SK-N-SH (cell line): Measurements from ENCODE around the gene NFYA. TPM values are rescaled to one million over a fixed set of nuclear protein-coding genes. Genes with fewer than 3 reads are reported as not detected.

Source experiments
- CTCF ChIA-PET: fragments of 300-600, 350-600 bp; formaldehyde crosslinking; extraction: SDS; loops from one replicate; lab custom pipeline; 2021; lab: Yijun Ruan, JAX
- POLR2A ChIA-PET: fragments of 350-600 bp; sonication (Branson Sonifier 250); formaldehyde crosslinking; extraction: SDS; loops from one replicate; lab custom pipeline; 2020; ENCODE audit warnings: antibody characterized with exemption, inconsistent platforms; lab: Yijun Ruan, JAX
- DNase-seq: peaks from one replicate; pipeline ENCODE4 v3.0.0; 2012
- H2AFZ ChIP-seq: fragments of 200-600 bp; sonication (generic); 2 replicates; pipeline ENCODE4 v1.8.1; 2016; ENCODE audit warnings: antibody characterized with exemption, mild to moderate bottlenecking, low read depth
- H3F3A ChIP-seq: fragments of 200-600 bp; sonication (generic); replicated peaks from 2 replicates; pipeline ENCODE3; 2016; ENCODE audit warnings: antibody characterized with exemption, mild to moderate bottlenecking; ENCODE audit not compliant: insufficient read depth
- H3K27ac ChIP-seq, 2 experiments: fragments of 200-500 bp in 1 of 2; fragments of 200-600 bp in 1 of 2; sonication (Bioruptor generic) in 1 of 2; sonication (generic), shearing (Covaris generic) in 1 of 2; 2 replicates each; pipeline versions ENCODE4 v1.5.1 to v1.6.1; 2014 to 2016; ENCODE audit warnings: low read depth in 2 of 2, inconsistent platforms in 1 of 2, low read length in 1 of 2, mild to moderate bottlenecking in 1 of 2, mixed read lengths in 1 of 2
- H3K27me3 ChIP-seq: fragments of 200-600 bp; sonication (generic), shearing (Covaris generic); 2 replicates; pipeline ENCODE4 v1.6.1; 2016; ENCODE audit warnings: mixed run types; ENCODE audit not compliant: insufficient read depth
- H3K36me3 ChIP-seq, 2 experiments: fragments of 200-500 bp in 1 of 2; fragments of 200-600 bp in 1 of 2; sonication (Bioruptor generic) in 1 of 2; sonication (generic) in 1 of 2; replicated peaks in 1 of 2; 2 replicates each; pipeline versions ENCODE3 to v1.5.1; 2014 to 2016; ENCODE audit warnings: low read length in 1 of 2, mild to moderate bottlenecking in 1 of 2; ENCODE audit not compliant: insufficient read depth in 2 of 2, control insufficient read depth in 1 of 2
- H3K4me1 ChIP-seq, 2 experiments: fragments of 200-500 bp in 1 of 2; fragments of 200-600 bp in 1 of 2; sonication (Bioruptor generic) in 1 of 2; sonication (generic), shearing (Covaris generic) in 1 of 2; 2 replicates each; pipeline versions ENCODE4 v1.5.1 to v1.6.1; 2014 to 2016; ENCODE audit warnings: low read depth in 1 of 2, low read length in 1 of 2, mixed run types in 1 of 2; ENCODE audit not compliant: insufficient read depth in 2 of 2, control insufficient read depth in 1 of 2
- H3K4me2 ChIP-seq: fragments of 200-600 bp; sonication (generic), shearing (Covaris generic); 2 replicates; pipeline ENCODE4 v1.6.1; 2017; ENCODE audit warnings: mixed run types
- H3K4me3 ChIP-seq, 2 experiments: fragments of 200-500 bp in 1 of 2; fragments of 200-600 bp in 1 of 2; sonication (Bioruptor generic) in 1 of 2; sonication (generic), shearing (Covaris generic) in 1 of 2; 2 replicates each; pipeline versions ENCODE4 v1.5.1 to v1.8.1; 2014 to 2016; ENCODE audit warnings: low read depth in 2 of 2, inconsistent platforms in 1 of 2, low read length in 1 of 2, mild to moderate bottlenecking in 1 of 2, mixed read lengths in 1 of 2, moderate library complexity in 1 of 2
- H3K79me2 ChIP-seq: fragments of 200-600 bp; sonication (generic); 2 replicates; pipeline ENCODE4 v1.8.1; 2017; ENCODE audit warnings: mild to moderate bottlenecking; ENCODE audit not compliant: insufficient read depth
- H3K9ac ChIP-seq: fragments of 200-600 bp; sonication (generic); 2 replicates; pipeline ENCODE4 v1.6.1; 2017; ENCODE audit warnings: mixed run types
- H3K9me2 ChIP-seq: fragments of 200-600 bp; sonication (generic); 2 replicates; pipeline ENCODE4 v1.6.1; 2017; ENCODE audit warnings: mixed run types
- H3K9me3 ChIP-seq: fragments of 200-600 bp; sonication (generic); 2 replicates; pipeline ENCODE4 v1.6.1; 2017; ENCODE audit warnings: mixed run types, mild to moderate bottlenecking, moderate library complexity
- H4K20me1 ChIP-seq: fragments of 200-600 bp; sonication (generic); 2 replicates; pipeline ENCODE4 v1.6.1; 2017; ENCODE audit warnings: mild to moderate bottlenecking, mixed run types; ENCODE audit not compliant: insufficient read depth
- GABPA ChIP-seq: IDR thresholded peaks from 2 replicates; pipeline ENCODE4 v1.4.0; 2012; ENCODE audit warnings: low read depth, mild to moderate bottlenecking
- JUND ChIP-seq: IDR thresholded peaks from 2 replicates; pipeline ENCODE4 v1.4.0; 2012
- MXI1 ChIP-seq: IDR thresholded peaks from 2 replicates; pipeline ENCODE4 v1.6.1; 2012; ENCODE audit warnings: mild to moderate bottlenecking, low read depth, low read length, improper control_type of control experiment
- POLR2AphosphoS5 ChIP-seq: IDR thresholded peaks from 2 replicates; pipeline ENCODE4 v1.6.1; 2012; ENCODE audit warnings: low read depth, low read length
- RAD21 ChIP-seq: IDR thresholded peaks from 2 replicates; pipeline ENCODE4 v1.6.1; 2012; ENCODE audit warnings: mild to moderate bottlenecking, low read length
- RCOR1 ChIP-seq: fragments of 150-350 bp; IDR thresholded peaks from 2 replicates; pipeline ENCODE4 v1.6.1; 2017; ENCODE audit warnings: antibody characterized with exemption, low read length
- RFX5 ChIP-seq: IDR thresholded peaks from 2 replicates; pipeline ENCODE4 v1.6.1; 2012; ENCODE audit warnings: mild to moderate bottlenecking, improper control_type of control experiment, low read length
- TAF1 ChIP-seq: IDR thresholded peaks from 2 replicates; pipeline ENCODE4 v1.6.1; 2012; ENCODE audit warnings: low read depth, mild to moderate bottlenecking, low read length, moderate library complexity, borderline replicate concordance
- TCF12 ChIP-seq: IDR thresholded peaks from 2 replicates; pipeline ENCODE4 v1.4.0; 2012
- USF2 ChIP-seq: fragments of 150-350 bp; IDR thresholded peaks from 2 replicates; pipeline ENCODE4 v1.6.1; 2017; ENCODE audit warnings: antibody characterized with exemption, low read length, low read depth, borderline replicate concordance
- YY1 ChIP-seq: IDR thresholded peaks from 2 replicates; pipeline ENCODE4 v1.4.0; 2012; ENCODE audit warnings: low read depth, mild to moderate bottlenecking
- WGBS: methylation state at CpG from one replicate; pipeline ENCODE4 v1.1.6; 2017; ENCODE audit warnings: low lambda C conversion rate; 5-methylcytosine and 5-hydroxymethylcytosine counted together
- polyA plus RNA-seq, 3 experiments: library from polyadenylated mRNA; depleted of rRNA; stranded (reverse); fragments of >200 nt; gene quantifications; 2 replicates each; pipeline ENCODE4 v1.2.3, GENCODE V29; 2012
- TF ChIP-seq, protein P1 (sequence below): IDR thresholded peaks from 2 replicates; pipeline ENCODE4 v1.4.0; 2012; ENCODE audit warnings: low read depth, borderline replicate concordance
- TF ChIP-seq, protein P2 (sequence below): IDR thresholded peaks from 2 replicates; pipeline ENCODE4 v1.6.1; 2012; ENCODE audit warnings: mild to moderate bottlenecking, low read depth, low read length, moderate library complexity

The NFYA gene
- polyA plus RNA-seq, 1 of the 3 experiments (the other 2 are of a cell fraction) = 6.8 TPM

GRCh38 chr6:41119508-41119907 is 46.7 kb downstream of the NFYA start:
- CTCF ChIA-PET = no interaction called here
- no peak overlapping the region for H3K4me3 ChIP-seq

GRCh38 chr6:41120058-41120457 is 47.3 kb downstream of the NFYA start:
- ChIA-PET CTCF (interaction anchor here (0.7 to 0.8 kb wide), 2 partner anchors 8 to 160 kb away, joined by 3 read pairs; no protein-coding TSS in a partner anchor), POLR2A (no interaction called here)
- no peaks in the 10 kb centered on the region for H3F3A ChIP-seq

More at GRCh38 chr6:41119508-41119907, 46.7 kb downstream of the NFYA start:
- Histone ChIP-seq H3K27me3 (no peaks in the 10 kb centered on the region), H3F3A (no peaks in the 10 kb centered on the region), H3K9me2 (no peaks in the 10 kb centered on the region)
- POLR2A ChIA-PET = no interaction called here
- 57% methylated on average over 1 of the region's 1 CpG for WGBS
- TF ChIP-seq YY1 (no peak), TAF1 (no peak), POLR2AphosphoS5 (no peak)
- TF ChIP-seq, protein P1, sequence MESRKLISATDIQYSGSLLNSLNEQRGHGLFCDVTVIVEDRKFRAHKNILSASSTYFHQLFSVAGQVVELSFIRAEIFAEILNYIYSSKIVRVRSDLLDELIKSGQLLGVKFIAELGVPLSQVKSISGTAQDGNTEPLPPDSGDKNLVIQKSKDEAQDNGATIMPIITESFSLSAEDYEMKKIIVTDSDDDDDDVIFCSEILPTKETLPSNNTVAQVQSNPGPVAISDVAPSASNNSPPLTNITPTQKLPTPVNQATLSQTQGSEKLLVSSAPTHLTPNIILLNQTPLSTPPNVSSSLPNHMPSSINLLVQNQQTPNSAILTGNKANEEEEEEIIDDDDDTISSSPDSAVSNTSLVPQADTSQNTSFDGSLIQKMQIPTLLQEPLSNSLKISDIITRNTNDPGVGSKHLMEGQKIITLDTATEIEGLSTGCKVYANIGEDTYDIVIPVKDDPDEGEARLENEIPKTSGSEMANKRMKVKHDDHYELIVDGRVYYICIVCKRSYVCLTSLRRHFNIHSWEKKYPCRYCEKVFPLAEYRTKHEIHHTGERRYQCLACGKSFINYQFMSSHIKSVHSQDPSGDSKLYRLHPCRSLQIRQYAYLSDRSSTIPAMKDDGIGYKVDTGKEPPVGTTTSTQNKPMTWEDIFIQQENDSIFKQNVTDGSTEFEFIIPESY = no peak
- TF ChIP-seq, protein P2, sequence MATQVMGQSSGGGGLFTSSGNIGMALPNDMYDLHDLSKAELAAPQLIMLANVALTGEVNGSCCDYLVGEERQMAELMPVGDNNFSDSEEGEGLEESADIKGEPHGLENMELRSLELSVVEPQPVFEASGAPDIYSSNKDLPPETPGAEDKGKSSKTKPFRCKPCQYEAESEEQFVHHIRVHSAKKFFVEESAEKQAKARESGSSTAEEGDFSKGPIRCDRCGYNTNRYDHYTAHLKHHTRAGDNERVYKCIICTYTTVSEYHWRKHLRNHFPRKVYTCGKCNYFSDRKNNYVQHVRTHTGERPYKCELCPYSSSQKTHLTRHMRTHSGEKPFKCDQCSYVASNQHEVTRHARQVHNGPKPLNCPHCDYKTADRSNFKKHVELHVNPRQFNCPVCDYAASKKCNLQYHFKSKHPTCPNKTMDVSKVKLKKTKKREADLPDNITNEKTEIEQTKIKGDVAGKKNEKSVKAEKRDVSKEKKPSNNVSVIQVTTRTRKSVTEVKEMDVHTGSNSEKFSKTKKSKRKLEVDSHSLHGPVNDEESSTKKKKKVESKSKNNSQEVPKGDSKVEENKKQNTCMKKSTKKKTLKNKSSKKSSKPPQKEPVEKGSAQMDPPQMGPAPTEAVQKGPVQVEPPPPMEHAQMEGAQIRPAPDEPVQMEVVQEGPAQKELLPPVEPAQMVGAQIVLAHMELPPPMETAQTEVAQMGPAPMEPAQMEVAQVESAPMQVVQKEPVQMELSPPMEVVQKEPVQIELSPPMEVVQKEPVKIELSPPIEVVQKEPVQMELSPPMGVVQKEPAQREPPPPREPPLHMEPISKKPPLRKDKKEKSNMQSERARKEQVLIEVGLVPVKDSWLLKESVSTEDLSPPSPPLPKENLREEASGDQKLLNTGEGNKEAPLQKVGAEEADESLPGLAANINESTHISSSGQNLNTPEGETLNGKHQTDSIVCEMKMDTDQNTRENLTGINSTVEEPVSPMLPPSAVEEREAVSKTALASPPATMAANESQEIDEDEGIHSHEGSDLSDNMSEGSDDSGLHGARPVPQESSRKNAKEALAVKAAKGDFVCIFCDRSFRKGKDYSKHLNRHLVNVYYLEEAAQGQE = no peak
- TF ChIP-seq, all 33 proteins: peak for 0
- no peak overlapping the region for H3K9ac ChIP-seq
- no peak overlapping the region for H3K27ac ChIP-seq
- H3K9me3 ChIP-seq = no peaks in the 10 kb centered on the region
- no peak overlapping the region for H3K4me2 ChIP-seq
- no peaks in the 10 kb centered on the region for H3K36me3 ChIP-seq
- DNase-seq = no peak
- H4K20me1 ChIP-seq = no peaks in the 10 kb centered on the region
- H3K79me2 ChIP-seq = no peaks in the 10 kb centered on the region
- no peak overlapping the region for H2AFZ ChIP-seq
- no peaks in the 10 kb centered on the region for H3K4me1 ChIP-seq

More at GRCh38 chr6:41120058-41120457, 47.3 kb downstream of the NFYA start:
- Histone ChIP-seq H3K4me1 (no peaks in the 10 kb centered on the region), H3K4me2 (no peak overlapping the region), H3K27ac (no peak overlapping the region), H2AFZ (no peak overlapping the region), H3K27me3 (no peaks in the 10 kb centered on the region), H3K36me3 (no peaks in the 10 kb centered on the region), H4K20me1 (no peaks in the 10 kb centered on the region)
- DNase-seq = no peak
- 81% methylated on average over 1 of the region's 1 CpG for WGBS
- TF ChIP-seq RCOR1 (no peak), RFX5 (no peak), USF2 (no peak), JUND (no peak), TAF1 (no peak), TCF12 (no peak), MXI1 (no peak), GABPA (no peak), RAD21 (no peak)
- TF ChIP-seq, all 33 proteins: peak for 0
- no peak overlapping the region for H3K4me3 ChIP-seq
- H3K9me2 ChIP-seq = no peaks in the 10 kb centered on the region
- no peaks in the 10 kb centered on the region for H3K79me2 ChIP-seq
- H3K9me3 ChIP-seq = no peaks in the 10 kb centered on the region
- no peak overlapping the region for H3K9ac ChIP-seq
